HepG2 (cell line): Measurements from ENCODE around the gene RHEBL1. TPM values are rescaled to one million over a fixed set of nuclear protein-coding genes. Genes with fewer than 3 reads are reported as not detected.
A peak's percentile ranks its signal among the peaks of the same experiment; 100 is the strongest.

Experiments
- CAMTA2 ChIP-seq: sonication (generic); formaldehyde crosslinking; IDR thresholded peaks from 2 replicates; pipeline ENCODE4 v1.4.0; 2020; ENCODE audit warnings: mild to moderate bottlenecking, missing genetic modification reagents, borderline replicate concordance
- CCDC6 ChIP-seq: sonication (generic); formaldehyde crosslinking; IDR thresholded peaks from 2 replicates; pipeline ENCODE4 v1.8.1; 2022; ENCODE audit warnings: mild to moderate bottlenecking, missing genetic modification reagents, moderate library complexity
- CHD4 ChIP-seq: fragments of 200-600 bp; sonication (generic); IDR thresholded peaks from 2 replicates; pipeline ENCODE4 v1.7.0; 2017; ENCODE audit warnings: mild to moderate bottlenecking, low read length, borderline replicate concordance
- CREM ChIP-seq, 2 experiments: sonication (generic) in 1 of 2; formaldehyde crosslinking in 1 of 2; IDR thresholded peaks; 2 replicates each; pipeline versions ENCODE4 v1.4.0 to v1.6.1; 2016 to 2020; ENCODE audit warnings: antibody characterized with exemption in 1 of 2, mild to moderate bottlenecking in 1 of 2, missing genetic modification reagents in 1 of 2
- REPIN1 ChIP-seq: sonication (generic); formaldehyde crosslinking; IDR thresholded peaks from 2 replicates; pipeline ENCODE4 v1.8.0; 2022; ENCODE audit warnings: missing genetic modification reagents, low read depth, mild to moderate bottlenecking, borderline replicate concordance
- ZEB1 ChIP-seq: IDR thresholded peaks from 2 replicates; pipeline ENCODE4 v1.6.1; 2012; ENCODE audit warnings: mild to moderate bottlenecking, low read depth, inconsistent platforms; ENCODE audit not compliant: insufficient replicate concordance
- ZNF121 ChIP-seq: sonication (generic); formaldehyde crosslinking; IDR thresholded peaks from 2 replicates; pipeline ENCODE4 v1.5.0; 2020; ENCODE audit warnings: mild to moderate bottlenecking, missing genetic modification reagents
- ZNF30 ChIP-seq: sonication (generic); formaldehyde crosslinking; IDR thresholded peaks from 2 replicates; pipeline ENCODE4 v1.5.0; 2020; ENCODE audit warnings: mild to moderate bottlenecking, missing genetic modification reagents
- ZNF460 ChIP-seq: sonication (generic); formaldehyde crosslinking; IDR thresholded peaks from 2 replicates; pipeline ENCODE4 v1.5.1; 2020; ENCODE audit warnings: missing genetic modification reagents, mild to moderate bottlenecking, borderline replicate concordance
- ZNF484 ChIP-seq: sonication (generic); formaldehyde crosslinking; IDR thresholded peaks from 2 replicates; pipeline ENCODE4 v1.5.1; 2020; ENCODE audit warnings: mild to moderate bottlenecking, low read depth, missing genetic modification reagents, borderline replicate concordance
- polyA plus RNA-seq, 8 experiments: library from polyadenylated mRNA; depleted of rRNA in 3 of 8; stranded (reverse) in 7 of 8; unstranded in 1 of 8; fragments of >200 nt; fragmentation: Illumina TruSeq in 4 of 8; extraction: Trizol in 4 of 8; gene quantifications; 2 replicates each; pipeline versions ENCODE4 v1.2.1 to v1.2.3, GENCODE V29; 2011 to 2016; ENCODE audit warnings: low read depth in 4 of 8, missing spikeins in 1 of 8, mixed read lengths in 1 of 8; ENCODE audit not compliant: insufficient read depth in 1 of 8
- total RNA-seq, 5 experiments: library from RNA; depleted of rRNA; stranded (reverse); fragments of >200 nt; fragmentation: Illumina TruSeq; extraction: Trizol; gene quantifications; 2 replicates each; pipeline ENCODE4 v1.2.3, GENCODE V29; 2016; ENCODE audit warnings: low read depth in 1 of 5
- TF ChIP-seq, protein P1 (sequence below): sonication (generic); formaldehyde crosslinking; IDR thresholded peaks from 2 replicates; pipeline ENCODE4 v1.4.0; 2020; ENCODE audit warnings: mild to moderate bottlenecking, low read depth, missing genetic modification reagents
- TF ChIP-seq, protein P2 (sequence below): IDR thresholded peaks from 2 replicates; pipeline ENCODE4 v1.6.1; 2018; ENCODE audit warnings: missing genetic modification reagents
- TF ChIP-seq, protein P3 (sequence below): sonication (generic); formaldehyde crosslinking; IDR thresholded peaks from 2 replicates; pipeline ENCODE4 v1.5.1; 2020; ENCODE audit warnings: mild to moderate bottlenecking, missing genetic modification reagents, moderate library complexity
- TF ChIP-seq, protein P4 (sequence below): IDR thresholded peaks from 2 replicates; pipeline ENCODE4 v1.6.1; 2016; ENCODE audit warnings: missing biosample characterization, missing genetic modification reagents, low read depth
- TF ChIP-seq, protein P5 (sequence below): sonication (generic); formaldehyde crosslinking; IDR thresholded peaks from 2 replicates; pipeline ENCODE4 v1.4.0; 2020; ENCODE audit warnings: missing genetic modification reagents
- TF ChIP-seq, protein P6 (sequence below): sonication (generic); formaldehyde crosslinking; IDR thresholded peaks from 2 replicates; pipeline ENCODE4 v1.5.1; 2020; ENCODE audit warnings: mild to moderate bottlenecking, missing genetic modification reagents, moderate library complexity

The RHEBL1 gene
- total and polyA plus RNA-seq, 2 of the 13 experiments (the other 11 are each of a cell fraction or from before 2014, with no cell fraction given): 1.4 to 2.5 TPM

DNA sequence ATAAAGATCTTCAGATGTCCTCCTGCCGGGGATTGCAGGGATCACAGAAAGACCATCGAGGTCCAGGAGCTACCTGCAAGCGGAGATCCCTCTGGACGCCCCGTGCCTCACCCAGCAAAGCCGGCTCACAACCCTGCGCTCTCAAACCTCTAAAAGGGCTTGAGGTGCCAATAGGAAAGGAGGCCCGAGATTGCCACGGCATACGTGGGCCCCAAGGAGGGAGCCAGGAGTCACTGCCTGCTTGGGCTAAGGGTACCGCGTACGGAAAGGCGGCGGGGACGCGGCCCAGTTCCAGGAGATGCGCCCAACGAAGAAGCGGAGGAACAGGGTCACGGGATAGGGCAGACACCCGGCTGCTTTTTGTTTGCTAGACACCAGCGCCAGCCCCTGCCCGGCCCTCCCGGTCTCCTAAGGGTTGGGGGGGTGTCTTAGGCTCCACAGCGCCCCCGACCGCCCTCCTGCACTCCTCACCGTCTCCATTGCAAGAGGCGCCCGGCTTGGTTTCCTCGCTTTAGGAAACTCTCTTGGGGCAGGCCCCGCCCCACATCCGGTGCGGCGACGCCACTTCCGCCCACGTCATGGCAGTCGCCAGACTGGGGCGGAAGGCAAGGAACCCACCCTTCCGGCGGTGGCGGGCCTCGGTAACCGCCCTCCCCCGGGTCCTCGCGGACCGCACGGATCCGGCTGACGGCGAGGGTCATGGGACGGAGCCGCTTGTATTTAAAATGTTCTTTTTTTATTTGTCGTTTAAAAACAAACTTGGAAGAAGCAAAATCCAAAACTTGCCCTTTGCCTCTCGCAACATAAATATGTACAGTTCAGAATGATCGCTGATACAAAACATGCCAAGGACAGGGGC is 51.3 kb downstream of the RHEBL1 start, which contains the start of gene PRKAG1 (continued):
- TF ChIP-seq, protein P1, sequence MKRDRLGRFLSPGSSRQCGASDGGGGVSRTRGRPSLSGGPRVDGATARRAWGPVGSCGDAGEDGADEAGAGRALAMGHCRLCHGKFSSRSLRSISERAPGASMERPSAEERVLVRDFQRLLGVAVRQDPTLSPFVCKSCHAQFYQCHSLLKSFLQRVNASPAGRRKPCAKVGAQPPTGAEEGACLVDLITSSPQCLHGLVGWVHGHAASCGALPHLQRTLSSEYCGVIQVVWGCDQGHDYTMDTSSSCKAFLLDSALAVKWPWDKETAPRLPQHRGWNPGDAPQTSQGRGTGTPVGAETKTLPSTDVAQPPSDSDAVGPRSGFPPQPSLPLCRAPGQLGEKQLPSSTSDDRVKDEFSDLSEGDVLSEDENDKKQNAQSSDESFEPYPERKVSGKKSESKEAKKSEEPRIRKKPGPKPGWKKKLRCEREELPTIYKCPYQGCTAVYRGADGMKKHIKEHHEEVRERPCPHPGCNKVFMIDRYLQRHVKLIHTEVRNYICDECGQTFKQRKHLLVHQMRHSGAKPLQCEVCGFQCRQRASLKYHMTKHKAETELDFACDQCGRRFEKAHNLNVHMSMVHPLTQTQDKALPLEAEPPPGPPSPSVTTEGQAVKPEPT: peak; percentile 56; the same call in 1 of the 2 replicates
- TF ChIP-seq ZEB1 (peak; percentile 68), REPIN1 (no peak; the same call in 1 of the 2 replicates), CCDC6 (peak; percentile 32; the same call in 1 of the 2 replicates), ZNF460 (no peak), CHD4 (no peak), ZNF121 (CRISPR knock-in tag) (no peak), ZNF30 (CRISPR knock-in tag) (no peak), ZNF484 (no peak), CREM (IDR thresholded peaks at IDR 0.05) (peak; percentile 92), CREM (CRISPR knock-in tag; IDR thresholded peaks at IDR 0.05) (no peak), CAMTA2 (CRISPR knock-in tag) (no peak)
- TF ChIP-seq, protein P2, sequence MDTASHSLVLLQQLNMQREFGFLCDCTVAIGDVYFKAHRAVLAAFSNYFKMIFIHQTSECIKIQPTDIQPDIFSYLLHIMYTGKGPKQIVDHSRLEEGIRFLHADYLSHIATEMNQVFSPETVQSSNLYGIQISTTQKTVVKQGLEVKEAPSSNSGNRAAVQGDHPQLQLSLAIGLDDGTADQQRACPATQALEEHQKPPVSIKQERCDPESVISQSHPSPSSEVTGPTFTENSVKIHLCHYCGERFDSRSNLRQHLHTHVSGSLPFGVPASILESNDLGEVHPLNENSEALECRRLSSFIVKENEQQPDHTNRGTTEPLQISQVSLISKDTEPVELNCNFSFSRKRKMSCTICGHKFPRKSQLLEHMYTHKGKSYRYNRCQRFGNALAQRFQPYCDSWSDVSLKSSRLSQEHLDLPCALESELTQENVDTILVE: peak; percentile 93
- TF ChIP-seq, protein P3, sequence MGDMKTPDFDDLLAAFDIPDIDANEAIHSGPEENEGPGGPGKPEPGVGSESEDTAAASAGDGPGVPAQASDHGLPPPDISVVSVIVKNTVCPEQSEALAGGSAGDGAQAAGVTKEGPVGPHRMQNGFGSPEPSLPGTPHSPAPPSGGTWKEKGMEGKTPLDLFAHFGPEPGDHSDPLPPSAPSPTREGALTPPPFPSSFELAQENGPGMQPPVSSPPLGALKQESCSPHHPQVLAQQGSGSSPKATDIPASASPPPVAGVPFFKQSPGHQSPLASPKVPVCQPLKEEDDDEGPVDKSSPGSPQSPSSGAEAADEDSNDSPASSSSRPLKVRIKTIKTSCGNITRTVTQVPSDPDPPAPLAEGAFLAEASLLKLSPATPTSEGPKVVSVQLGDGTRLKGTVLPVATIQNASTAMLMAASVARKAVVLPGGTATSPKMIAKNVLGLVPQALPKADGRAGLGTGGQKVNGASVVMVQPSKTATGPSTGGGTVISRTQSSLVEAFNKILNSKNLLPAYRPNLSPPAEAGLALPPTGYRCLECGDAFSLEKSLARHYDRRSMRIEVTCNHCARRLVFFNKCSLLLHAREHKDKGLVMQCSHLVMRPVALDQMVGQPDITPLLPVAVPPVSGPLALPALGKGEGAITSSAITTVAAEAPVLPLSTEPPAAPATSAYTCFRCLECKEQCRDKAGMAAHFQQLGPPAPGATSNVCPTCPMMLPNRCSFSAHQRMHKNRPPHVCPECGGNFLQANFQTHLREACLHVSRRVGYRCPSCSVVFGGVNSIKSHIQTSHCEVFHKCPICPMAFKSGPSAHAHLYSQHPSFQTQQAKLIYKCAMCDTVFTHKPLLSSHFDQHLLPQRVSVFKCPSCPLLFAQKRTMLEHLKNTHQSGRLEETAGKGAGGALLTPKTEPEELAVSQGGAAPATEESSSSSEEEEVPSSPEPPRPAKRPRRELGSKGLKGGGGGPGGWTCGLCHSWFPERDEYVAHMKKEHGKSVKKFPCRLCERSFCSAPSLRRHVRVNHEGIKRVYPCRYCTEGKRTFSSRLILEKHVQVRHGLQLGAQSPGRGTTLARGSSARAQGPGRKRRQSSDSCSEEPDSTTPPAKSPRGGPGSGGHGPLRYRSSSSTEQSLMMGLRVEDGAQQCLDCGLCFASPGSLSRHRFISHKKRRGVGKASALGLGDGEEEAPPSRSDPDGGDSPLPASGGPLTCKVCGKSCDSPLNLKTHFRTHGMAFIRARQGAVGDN (CRISPR knock-in tag): peak; percentile 91
- TF ChIP-seq, protein P4, sequence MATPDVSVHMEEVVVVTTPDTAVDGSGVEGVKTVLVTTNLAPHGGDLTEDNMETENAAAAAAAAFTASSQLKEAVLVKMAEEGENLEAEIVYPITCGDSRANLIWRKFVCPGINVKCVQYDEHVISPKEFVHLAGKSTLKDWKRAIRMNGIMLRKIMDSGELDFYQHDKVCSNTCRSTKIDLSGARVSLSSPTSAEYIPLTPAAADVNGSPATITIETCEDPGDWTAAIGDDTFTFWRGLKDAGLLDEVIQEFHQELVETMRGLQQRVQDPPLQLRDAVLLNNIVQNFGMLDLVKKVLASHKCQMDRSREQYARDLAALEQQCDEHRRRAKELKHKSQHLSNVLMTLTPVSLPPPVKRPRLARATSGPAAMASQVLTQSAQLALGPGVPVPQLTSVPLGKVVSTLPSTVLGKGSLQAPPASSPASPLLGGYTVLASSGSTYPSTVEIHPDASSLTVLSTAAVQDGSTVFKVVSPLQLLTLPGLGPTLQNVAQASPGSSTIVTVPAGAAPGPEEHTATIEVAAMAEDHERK (CRISPR knock-in tag): no peak
- TF ChIP-seq, protein P5, sequence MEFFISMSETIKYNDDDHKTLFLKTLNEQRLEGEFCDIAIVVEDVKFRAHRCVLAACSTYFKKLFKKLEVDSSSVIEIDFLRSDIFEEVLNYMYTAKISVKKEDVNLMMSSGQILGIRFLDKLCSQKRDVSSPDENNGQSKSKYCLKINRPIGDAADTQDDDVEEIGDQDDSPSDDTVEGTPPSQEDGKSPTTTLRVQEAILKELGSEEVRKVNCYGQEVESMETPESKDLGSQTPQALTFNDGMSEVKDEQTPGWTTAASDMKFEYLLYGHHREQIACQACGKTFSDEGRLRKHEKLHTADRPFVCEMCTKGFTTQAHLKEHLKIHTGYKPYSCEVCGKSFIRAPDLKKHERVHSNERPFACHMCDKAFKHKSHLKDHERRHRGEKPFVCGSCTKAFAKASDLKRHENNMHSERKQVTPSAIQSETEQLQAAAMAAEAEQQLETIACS (CRISPR knock-in tag): no peak
- TF ChIP-seq, protein P6, sequence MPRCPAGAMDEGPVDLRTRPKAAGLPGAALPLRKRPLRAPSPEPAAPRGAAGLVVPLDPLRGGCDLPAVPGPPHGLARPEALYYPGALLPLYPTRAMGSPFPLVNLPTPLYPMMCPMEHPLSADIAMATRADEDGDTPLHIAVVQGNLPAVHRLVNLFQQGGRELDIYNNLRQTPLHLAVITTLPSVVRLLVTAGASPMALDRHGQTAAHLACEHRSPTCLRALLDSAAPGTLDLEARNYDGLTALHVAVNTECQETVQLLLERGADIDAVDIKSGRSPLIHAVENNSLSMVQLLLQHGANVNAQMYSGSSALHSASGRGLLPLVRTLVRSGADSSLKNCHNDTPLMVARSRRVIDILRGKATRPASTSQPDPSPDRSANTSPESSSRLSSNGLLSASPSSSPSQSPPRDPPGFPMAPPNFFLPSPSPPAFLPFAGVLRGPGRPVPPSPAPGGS (CRISPR knock-in tag): peak; percentile 51; the same call in 1 of the 2 replicates
